Fibroblast of peridontal ligament (primary cell): Measurements from ENCODE around the gene PPT1.
"Not testable (repeated sequence)": the region's sequence is repeated elsewhere in the genome, so short reads cannot be mapped to it uniquely, and the experiment has no call there.

ENCODE experiments used
- DNase-seq: peaks from one replicate; pipeline ENCODE4 v3.0.0-alpha.2; 2010; ENCODE audit errors: extremely low read depth

PPT1 gene

GRCh38 chr1:40057310-40058030 lies 39.6 kb downstream of the PPT1 start:
- DNase-seq, result no peak

GRCh38 chr1:40056519-40057309 lies 40.3 kb downstream of the PPT1 start:
- DNase-seq, result no peak

GRCh38 chr1:40053138-40053887 lies 43.7 kb downstream of the PPT1 start:
- DNase-seq, result no peak

GRCh38 chr1:40050863-40051262 lies 46.2 kb downstream of the PPT1 start:
- DNase-seq, result no peak

- no peak for DNase-seq
Observed at GRCh38 chr1:40049725-40050124, 47.3 kb downstream of the PPT1 start.

GRCh38 chr1:40047769-40048168 lies 49.3 kb downstream of the PPT1 start:
- DNase-seq, result no peak

- DNase-seq, result peak; percentile 41
Observed at GRCh38 chr1:40047276-40047675, 49.8 kb downstream of the PPT1 start.

- DNase-seq, result no peak
Observed at GRCh38 chr1:40045766-40046165, 51.3 kb downstream of the PPT1 start.

- DNase-seq, result no peak
Observed at GRCh38 chr1:40045182-40045581, 51.9 kb downstream of the PPT1 start.

GRCh38 chr1:40044110-40044509 lies 52.9 kb downstream of the PPT1 start:
- DNase-seq, result peak; percentile 38

- DNase-seq, result no peak
Observed at GRCh38 chr1:40042341-40042740, 54.7 kb downstream of the PPT1 start.

GRCh38 chr1:40041466-40041838 lies 55.6 kb downstream of the PPT1 start:
- no peak for DNase-seq

GRCh38 chr1:40040511-40041465 lies 56.3 kb downstream of the PPT1 start, which contains the start of gene CAP1:
Gene CAP1, plus strand, starts transcription at chr1:40040729. Its CDS starts 18,618 bp downstream, at chr1:40059347.
- DNase-seq, result peak; percentile 97

- peak; percentile 87 for DNase-seq
Observed at GRCh38 chr1:40039757-40040510, 57.1 kb downstream of the PPT1 start.

- DNase-seq, result peak; percentile 61
Observed at GRCh38 chr1:40039245-40039756, 57.8 kb downstream of the PPT1 start.

GRCh38 chr1:40038697-40039096 lies 58.4 kb downstream of the PPT1 start:
- no peak for DNase-seq

GRCh38 chr1:40037254-40037653 lies 59.8 kb downstream of the PPT1 start:
- DNase-seq, result not testable (repeated sequence)

GRCh38 chr1:40036574-40036973 lies 60.5 kb downstream of the PPT1 start:
- DNase-seq, result peak; percentile 83

- no peak for DNase-seq
Observed at GRCh38 chr1:40034869-40035268, 62.2 kb downstream of the PPT1 start.

- DNase-seq, result peak; percentile 86
Observed at GRCh38 chr1:40032240-40032891, 64.7 kb downstream of the PPT1 start.
